Neuronal stem cell (in vitro differentiated cells): ENCODE results near the gene NEIL3.

Source experiments
- DNase-seq: peaks from one replicate; pipeline ENCODE4 v3.0.0-alpha.2; 2013; ENCODE audit warnings: low spot score
- H2AFZ ChIP-seq: one replicate; pipeline ENCODE4 v1.6.1; 2013; ENCODE audit warnings: mild to moderate bottlenecking, low read length, inconsistent platforms
- H2AK5ac ChIP-seq: 2 replicates; pipeline ENCODE4 v1.6.1; 2013; ENCODE audit warnings: low read depth, mild to moderate bottlenecking, inconsistent platforms, low read length, moderate library complexity, mixed read lengths
- H2BK120ac ChIP-seq: 2 replicates; pipeline ENCODE4 v1.6.1; 2013; ENCODE audit warnings: low read depth, mild to moderate bottlenecking, inconsistent platforms, low read length, moderate library complexity, mixed read lengths
- H2BK12ac ChIP-seq: one replicate; pipeline ENCODE4 v1.6.1; 2013; ENCODE audit warnings: low read length, inconsistent platforms
- H2BK15ac ChIP-seq: 2 replicates; pipeline ENCODE4 v1.6.1; 2013; ENCODE audit warnings: mild to moderate bottlenecking, low read length, inconsistent platforms, mixed read lengths
- H2BK5ac ChIP-seq: one replicate; pipeline ENCODE4 v1.6.1; 2013; ENCODE audit warnings: inconsistent platforms, mild to moderate bottlenecking, low read length, moderate library complexity
- H3K14ac ChIP-seq: one replicate; pipeline ENCODE4 v1.6.1; 2013; ENCODE audit warnings: low read length, inconsistent platforms
- H3K18ac ChIP-seq: 2 replicates; pipeline ENCODE4 v1.6.1; 2013; ENCODE audit warnings: low read length, inconsistent platforms
- H3K23ac ChIP-seq: 2 replicates; pipeline ENCODE4 v1.6.1; 2013; ENCODE audit warnings: low read depth, mild to moderate bottlenecking, mixed read lengths, low read length, inconsistent platforms; ENCODE audit not compliant: poor library complexity
- H3K27ac ChIP-seq: replicated peaks from 3 replicates; pipeline ENCODE4 v1.5.1; 2013; ENCODE audit warnings: low read length, inconsistent platforms
- H3K27me3 ChIP-seq, 3 experiments: 2 replicates each; pipeline ENCODE4 v1.6.1; 2013; ENCODE audit warnings: low read length in 3 of 3, mild to moderate bottlenecking in 2 of 3, inconsistent platforms in 1 of 3, low read depth in 1 of 3, mixed read lengths in 1 of 3, moderate library complexity in 1 of 3; ENCODE audit not compliant: control insufficient read depth in 3 of 3, insufficient read depth in 3 of 3
- H3K36me3 ChIP-seq, 2 donors: replicated peaks in 1 of 2; 2 replicates each; pipeline ENCODE4 v1.6.1; 2013; ENCODE audit warnings: low read length in 2 of 2; ENCODE audit not compliant: control insufficient read depth in 2 of 2, insufficient read depth in 2 of 2
- H3K4ac ChIP-seq: 2 replicates; pipeline ENCODE4 v1.6.1; 2013; ENCODE audit warnings: inconsistent platforms, mild to moderate bottlenecking, low read length, moderate library complexity
- H3K4me1 ChIP-seq, 2 donors: 1 replicate in 1 of 2; 2 replicates in 1 of 2; pipeline ENCODE4 v1.6.1; 2013; ENCODE audit warnings: low read length in 2 of 2, low read depth in 1 of 2; ENCODE audit not compliant: control insufficient read depth in 2 of 2, insufficient read depth in 1 of 2
- H3K4me2 ChIP-seq: one replicate; pipeline ENCODE4 v1.6.1; 2013; ENCODE audit warnings: mild to moderate bottlenecking, low read length, inconsistent platforms; ENCODE audit not compliant: insufficient read depth, poor library complexity, severe bottlenecking
- H3K4me3 ChIP-seq, 2 donors: 2 replicates each; pipeline ENCODE4 v1.5.1; 2013; ENCODE audit warnings: low read length in 2 of 2, mild to moderate bottlenecking in 2 of 2, inconsistent platforms in 1 of 2, moderate library complexity in 1 of 2
- H3K79me1 ChIP-seq: one replicate; pipeline ENCODE4 v1.6.1; 2013; ENCODE audit warnings: low read depth, mild to moderate bottlenecking, inconsistent platforms, low read length, moderate library complexity
- H3K9ac ChIP-seq: one replicate; pipeline ENCODE4 v1.6.1; 2013; ENCODE audit warnings: mild to moderate bottlenecking, low read depth, low read length, inconsistent platforms; ENCODE audit not compliant: poor library complexity
- H3K9me3 ChIP-seq, 2 donors: replicated peaks in 1 of 2; 2 replicates each; pipeline versions ENCODE3 to v1.6.1; 2013; ENCODE audit warnings: low read length in 2 of 2, mild to moderate bottlenecking in 2 of 2, inconsistent platforms in 1 of 2, low read depth in 1 of 2, mixed read lengths in 1 of 2, moderate library complexity in 1 of 2; ENCODE audit not compliant: control insufficient read depth in 2 of 2, insufficient read depth in 1 of 2
- H4K8ac ChIP-seq: one replicate; pipeline ENCODE4 v1.6.1; 2013; ENCODE audit warnings: low read depth, mild to moderate bottlenecking, inconsistent platforms, low read length, moderate library complexity
- H4K91ac ChIP-seq: one replicate; pipeline ENCODE4 v1.6.1; 2013; ENCODE audit warnings: low read length, low read depth, mild to moderate bottlenecking, inconsistent platforms; ENCODE audit not compliant: poor library complexity
- WGBS, 2 donors: extraction: QIAGEN DNeasy Blood & Tissue Kit; methylation state at CpG; one replicate each; pipeline ENCODE4 v1.1.7; 2013; ENCODE audit warnings: missing lambda C conversion rate in 2 of 2, mixed read lengths in 1 of 2; ENCODE audit not compliant: insufficient read length in 2 of 2, insufficient replicate concordance in 1 of 2; ENCODE audit errors: extremely low coverage in 2 of 2; 5-methylcytosine and 5-hydroxymethylcytosine counted together

Gene NEIL3

GRCh38 chr4:177292171-177292570 lies 17.5 kb upstream of the NEIL3 start:
- Histone ChIP-seq H3K4me2 (no peak overlapping the region), H3K36me3 (no peaks in the 10 kb centered on the region), H2BK5ac (no peak overlapping the region), H4K91ac (no peak overlapping the region), H3K4me3 (no peak overlapping the region), H3K18ac (no peak overlapping the region), H2AFZ (no peak overlapping the region), H2AK5ac (no peak overlapping the region), H3K79me1 (no peaks in the 10 kb centered on the region), H3K14ac (no peak overlapping the region), H2BK15ac (no peak overlapping the region), H2BK120ac (no peak overlapping the region), H3K4ac (no peak overlapping the region), H3K27me3 (no peaks in the 10 kb centered on the region), H3K4me1 (no peaks in the 10 kb centered on the region), H3K9me3 (no peaks in the 10 kb centered on the region), H3K27ac (no peak overlapping the region), H4K8ac (no peak overlapping the region), H3K9ac (no peak overlapping the region), H3K23ac (no peak overlapping the region), H2BK12ac (no peak overlapping the region)
- no CpG with 5 or more reads among the region's 2 CpGs for WGBS, 2 donors
- DNase-seq, result no peak

GRCh38 chr4:177293208-177294033 lies 16.3 kb upstream of the NEIL3 start:
- no peak for DNase-seq
- Histone ChIP-seq H2AK5ac (no peak overlapping the region), H3K4ac (no peak overlapping the region), H3K4me3 (no peak overlapping the region), H3K18ac (no peak overlapping the region), H3K9ac (no peak overlapping the region), H3K36me3 (no peaks in the 10 kb centered on the region), H3K27me3 (no peaks in the 10 kb centered on the region), H2BK120ac (no peak overlapping the region), H3K23ac (no peak overlapping the region), H2BK15ac (no peak overlapping the region), H4K8ac (no peak overlapping the region), H3K4me1 (no peaks in the 10 kb centered on the region), H2BK5ac (no peak overlapping the region), H3K79me1 (no peaks in the 10 kb centered on the region), H2BK12ac (no peak overlapping the region), H3K4me2 (no peak overlapping the region), H3K14ac (no peak overlapping the region), H3K27ac (no peak overlapping the region), H3K9me3 (peaks cover 3 to 7% of the 10 kb centered on the region in 2 donors), H4K91ac (no peak overlapping the region), H2AFZ (no peak overlapping the region)
- WGBS, 2 donors, result no CpG with 5 or more reads among the region's 5 CpGs

- no peak overlapping the region for H4K91ac ChIP-seq
- H3K14ac ChIP-seq, result no peak overlapping the region
- H3K79me1 ChIP-seq, result no peaks in the 10 kb centered on the region
Observed at GRCh38 chr4:177297785-177298391, 11.8 kb upstream of the NEIL3 start.

GRCh38 chr4:177301126-177301639 lies 8.5 kb upstream of the NEIL3 start:
- no peak overlapping the region for H4K91ac ChIP-seq
- H2BK15ac ChIP-seq, result no peak overlapping the region
- no peak overlapping the region for H3K4me2 ChIP-seq
- no peak overlapping the region for H4K8ac ChIP-seq
- H3K4me3 ChIP-seq, result no peak overlapping the region
- WGBS, 2 donors, result no CpG with 5 or more reads among the region's 4 CpGs
- H3K18ac ChIP-seq, result no peak overlapping the region
- no peak overlapping the region for H3K4ac ChIP-seq
- no peak overlapping the region for H2AK5ac ChIP-seq
- H2BK5ac ChIP-seq, result no peak overlapping the region
- no peak for DNase-seq
- no peaks in the 10 kb centered on the region for H3K27me3 ChIP-seq
- H3K36me3 ChIP-seq, result no peaks in the 10 kb centered on the region
- H3K27ac ChIP-seq, result no peak overlapping the region
- H3K14ac ChIP-seq, result no peak overlapping the region
- H3K23ac ChIP-seq, result no peak overlapping the region
- peaks cover 0 to 4% of the 10 kb centered on the region in 2 donors for H3K4me1 ChIP-seq
- H3K9ac ChIP-seq, result no peak overlapping the region
- H2BK120ac ChIP-seq, result no peak overlapping the region
- H3K79me1 ChIP-seq, result no peaks in the 10 kb centered on the region
- no peak overlapping the region for H2AFZ ChIP-seq
- peaks cover 3 to 7% of the 10 kb centered on the region in 2 donors for H3K9me3 ChIP-seq
- no peak overlapping the region for H2BK12ac ChIP-seq

More at GRCh38 chr4:177297785-177298391, 11.8 kb upstream of the NEIL3 start:
- no peak overlapping the region for H2BK120ac ChIP-seq
- no peak overlapping the region for H3K4me3 ChIP-seq
- no peaks in the 10 kb centered on the region for H3K36me3 ChIP-seq
- WGBS, 2 donors, result no CpG with 5 or more reads among the region's 2 CpGs
- no peak overlapping the region for H2BK12ac ChIP-seq
- H3K18ac ChIP-seq, result no peak overlapping the region
- H2AK5ac ChIP-seq, result no peak overlapping the region
- H3K27me3 ChIP-seq, result no peaks in the 10 kb centered on the region
- no peak overlapping the region for H4K8ac ChIP-seq
- H2BK5ac ChIP-seq, result no peak overlapping the region
- H2AFZ ChIP-seq, result no peak overlapping the region
- no peak overlapping the region for H3K9ac ChIP-seq
- H2BK15ac ChIP-seq, result no peak overlapping the region
- no peak overlapping the region for H3K27ac ChIP-seq
- H3K9me3 ChIP-seq, result peaks cover 3 to 7% of the 10 kb centered on the region in 2 donors
- H3K23ac ChIP-seq, result no peak overlapping the region
- H3K4me2 ChIP-seq, result no peak overlapping the region
- peaks cover 0 to 4% of the 10 kb centered on the region in 2 donors for H3K4me1 ChIP-seq
- no peak for DNase-seq
- H3K4ac ChIP-seq, result no peak overlapping the region
